NAMALWA (cell line): ENCODE data around the gene CLEC6A.
"Not testable (repeated sequence)": the region's sequence is repeated elsewhere in the genome, so short reads cannot be mapped to it uniquely, and the experiment has no call there.

Source experiments
- DNase-seq: peaks from one replicate; pipeline ENCODE4 v3.0.0-alpha.2; 2015; ENCODE audit warnings: low spot score

CLEC6A gene

GRCh38 chr12:8455727-8456360 lies at the start of gene CLEC6A:
TSS of gene CLEC6A (plus strand) at chr12:8455962. CDS start at chr12:8456112, 150 bp downstream.
- no peak for DNase-seq

GRCh38 chr12:8419576-8419975 lies 36.2 kb upstream of the CLEC6A start:
- DNase-seq = not testable (repeated sequence)

DNA sequence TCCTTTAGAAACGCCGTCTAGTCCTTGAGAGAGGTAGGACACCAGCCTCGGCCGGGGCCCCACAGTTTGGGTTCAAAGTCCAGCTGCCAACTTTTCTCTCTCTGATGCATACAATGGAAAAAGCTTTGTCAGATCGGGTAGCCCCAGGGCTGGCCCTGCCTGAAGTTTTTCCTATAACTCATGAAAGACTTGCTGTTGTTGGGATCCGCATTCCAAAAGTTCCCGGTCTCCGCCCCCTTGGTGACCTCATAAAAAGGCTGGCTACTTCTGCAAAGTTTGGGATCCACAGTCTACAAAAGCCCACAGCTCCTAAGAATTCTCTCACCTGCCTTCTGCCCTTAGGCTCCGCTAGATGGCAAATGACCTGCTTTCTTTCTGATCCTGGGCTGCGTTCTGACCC lies 35.3 kb upstream of the CLEC6A start:
- no peak for DNase-seq

GRCh38 chr12:8444536-8445278 lies 11.1 kb upstream of the CLEC6A start:
- peak; percentile 1 for DNase-seq

GRCh38 chr12:8445731-8446130 lies 10.0 kb upstream of the CLEC6A start:
- no peak for DNase-seq

GRCh38 chr12:8446642-8447547 lies 8.9 kb upstream of the CLEC6A start:
- DNase-seq = peak; percentile 2

GRCh38 chr12:8449355-8449859 lies 6.4 kb upstream of the CLEC6A start:
- peak; percentile 7 for DNase-seq

DNA sequence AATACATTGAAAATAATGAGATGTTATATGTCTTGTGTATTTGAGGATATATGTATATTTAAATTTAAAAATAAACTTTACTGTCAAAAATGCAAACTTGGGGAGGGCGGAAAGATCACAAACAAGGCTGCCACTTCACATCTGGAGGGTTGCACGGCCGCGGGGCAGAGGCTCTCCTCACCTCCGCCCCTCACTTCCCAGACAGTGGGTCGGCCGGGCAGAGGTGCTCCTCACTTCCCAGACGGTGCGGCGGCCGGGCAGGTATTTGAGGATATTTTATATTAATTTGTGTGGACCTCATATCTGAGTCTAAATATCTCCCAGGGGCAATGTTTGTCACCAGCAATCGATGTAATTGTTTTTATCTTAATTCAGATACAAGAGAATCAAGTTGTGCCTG lies 3.7 kb upstream of the CLEC6A start:
- no peak for DNase-seq

- DNase-seq = no peak
Measured at GRCh38 chr12:8453021-8453513, 2.7 kb upstream of the CLEC6A start.

GRCh38 chr12:8453796-8454195 lies 2.0 kb upstream of the CLEC6A start:
- no peak for DNase-seq

DNA sequence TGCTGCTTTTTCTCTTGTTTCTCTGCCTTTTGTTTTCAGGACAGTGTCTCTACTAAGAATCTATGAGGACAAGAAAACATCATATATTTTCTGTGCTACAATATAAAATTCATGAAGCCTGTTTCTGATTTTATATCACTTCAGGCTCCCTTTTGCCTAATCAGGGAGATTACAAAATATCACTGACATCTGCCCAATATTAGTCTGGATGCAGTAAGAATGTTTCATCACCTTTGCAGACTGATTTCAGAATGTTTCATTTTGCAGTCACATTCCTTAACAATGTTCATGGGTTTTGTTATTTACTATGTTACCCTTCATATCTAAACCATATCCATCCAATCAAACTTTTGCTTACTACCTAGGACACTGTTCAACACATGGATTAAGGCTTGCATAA lies 491 bp upstream of the CLEC6A start:
- DNase-seq = no peak

DNA sequence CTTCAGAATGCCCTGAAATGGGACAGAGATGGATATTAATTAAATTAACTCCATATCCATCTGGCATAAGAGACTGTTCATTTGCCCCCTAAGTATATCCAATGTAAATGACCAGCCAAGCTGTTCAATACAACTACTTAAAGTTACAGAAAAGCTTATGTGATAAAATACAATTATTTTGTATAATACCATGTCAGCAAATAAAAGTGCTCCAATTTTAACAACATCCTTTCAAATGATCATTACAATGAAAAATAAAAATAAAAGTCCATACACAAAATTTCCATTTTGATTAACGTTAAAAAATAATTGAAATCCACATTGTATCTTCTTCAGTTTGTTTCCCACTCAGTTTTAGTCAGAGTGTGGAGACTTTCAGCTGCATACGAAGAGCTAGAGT lies 5.7 kb downstream of the CLEC6A start:
- DNase-seq = no peak

- no peak for DNase-seq
Measured at GRCh38 chr12:8465301-8465996, 9.7 kb downstream of the CLEC6A start.

DNA sequence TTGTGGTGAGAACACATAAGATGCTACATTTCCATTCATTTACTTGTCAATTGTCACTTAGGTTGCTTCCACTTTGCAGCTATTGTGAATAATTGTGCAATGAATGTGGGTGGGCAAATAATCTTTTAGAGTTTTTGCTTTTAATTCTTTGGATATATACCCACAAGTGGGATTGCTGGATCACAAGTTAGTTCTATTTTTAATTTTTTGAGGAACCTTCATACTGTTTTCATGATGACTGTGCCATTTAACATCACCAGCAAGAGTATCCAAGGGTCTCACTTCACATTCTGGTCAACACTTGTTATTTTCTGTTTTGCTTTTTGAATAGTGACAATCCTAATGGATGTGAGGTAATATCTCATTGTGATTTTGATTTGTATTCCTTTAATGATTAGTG lies 10.5 kb downstream of the CLEC6A start:
- no peak for DNase-seq

- no peak for DNase-seq
Measured at GRCh38 chr12:8471090-8471489, 15.3 kb downstream of the CLEC6A start.

DNA sequence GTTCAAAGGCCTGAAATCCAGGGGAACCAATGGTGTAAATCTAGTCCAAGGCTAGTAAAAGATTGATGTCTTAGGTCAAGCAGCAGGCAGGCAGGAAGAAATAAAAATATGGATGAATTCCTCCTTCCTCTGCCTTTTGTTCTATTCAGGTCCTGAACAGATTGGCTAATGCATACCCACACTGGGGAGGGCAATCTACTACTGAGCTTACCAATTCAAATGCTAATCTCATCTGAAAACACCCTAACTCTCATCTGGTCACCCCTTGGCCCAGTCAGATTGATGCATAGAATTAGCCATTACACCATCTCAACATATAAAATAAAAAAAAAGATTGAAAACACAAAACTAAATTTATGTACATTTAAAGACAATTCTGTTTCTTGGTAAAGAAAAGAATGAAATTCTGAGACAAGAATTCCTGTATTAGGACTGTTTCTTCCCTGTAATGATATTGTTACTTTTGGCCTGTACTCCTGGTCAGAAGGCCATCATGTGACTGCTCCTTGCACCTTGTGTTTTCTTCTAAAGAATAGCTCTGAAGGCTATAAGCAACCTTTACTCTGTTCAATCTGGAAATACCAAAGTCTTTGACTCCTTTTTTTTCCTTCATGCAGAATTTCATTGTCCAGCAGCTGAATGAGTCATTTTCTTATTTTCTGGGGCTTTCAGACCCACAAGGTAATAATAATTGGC lies 19.9 kb downstream of the CLEC6A start:
- no peak for DNase-seq

DNA sequence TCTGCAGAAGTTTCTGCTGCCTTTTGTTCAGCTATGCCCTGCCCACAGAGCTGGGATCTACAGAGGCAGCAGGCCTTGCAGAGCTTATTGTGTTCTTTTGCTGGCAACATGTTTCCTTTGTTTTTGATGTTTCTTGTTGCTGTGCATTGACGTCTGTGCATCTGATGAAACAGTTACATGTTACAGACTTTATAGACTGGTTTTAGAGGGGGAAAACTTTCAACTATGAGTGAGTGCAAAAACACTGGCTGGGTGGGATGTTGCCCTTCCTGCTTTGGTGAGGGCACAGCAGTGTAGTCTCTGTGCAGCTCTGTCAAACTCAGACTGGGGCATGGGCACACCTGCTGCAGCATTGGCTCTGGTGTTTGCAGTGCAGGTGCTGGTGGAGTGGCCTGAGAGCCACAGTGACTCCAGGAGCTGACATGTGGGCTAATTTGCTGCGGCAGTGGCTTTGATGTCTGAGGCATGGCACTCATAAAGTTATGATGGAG lies 26.9 kb downstream of the CLEC6A start:
- no peak for DNase-seq

DNA sequence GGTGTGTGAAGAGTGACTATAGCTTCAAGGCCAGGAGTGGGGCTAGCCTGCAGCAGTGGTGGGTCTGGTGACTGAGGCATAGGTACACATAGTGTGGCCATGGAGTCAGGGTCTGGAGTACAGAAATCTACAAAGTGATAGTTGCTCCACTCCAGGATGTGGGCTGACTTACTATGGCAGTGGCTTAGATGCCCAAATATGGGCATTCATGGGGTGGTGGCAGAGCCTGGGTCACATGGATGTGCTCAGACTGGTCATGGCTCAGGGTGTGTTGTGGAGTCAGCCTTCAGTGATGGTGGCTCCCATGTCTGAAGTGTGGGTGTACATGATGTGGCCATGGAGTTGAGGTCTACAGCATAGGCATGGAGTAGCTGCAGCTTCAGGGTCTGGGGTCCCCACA lies 27.3 kb downstream of the CLEC6A start:
- no peak for DNase-seq

DNA sequence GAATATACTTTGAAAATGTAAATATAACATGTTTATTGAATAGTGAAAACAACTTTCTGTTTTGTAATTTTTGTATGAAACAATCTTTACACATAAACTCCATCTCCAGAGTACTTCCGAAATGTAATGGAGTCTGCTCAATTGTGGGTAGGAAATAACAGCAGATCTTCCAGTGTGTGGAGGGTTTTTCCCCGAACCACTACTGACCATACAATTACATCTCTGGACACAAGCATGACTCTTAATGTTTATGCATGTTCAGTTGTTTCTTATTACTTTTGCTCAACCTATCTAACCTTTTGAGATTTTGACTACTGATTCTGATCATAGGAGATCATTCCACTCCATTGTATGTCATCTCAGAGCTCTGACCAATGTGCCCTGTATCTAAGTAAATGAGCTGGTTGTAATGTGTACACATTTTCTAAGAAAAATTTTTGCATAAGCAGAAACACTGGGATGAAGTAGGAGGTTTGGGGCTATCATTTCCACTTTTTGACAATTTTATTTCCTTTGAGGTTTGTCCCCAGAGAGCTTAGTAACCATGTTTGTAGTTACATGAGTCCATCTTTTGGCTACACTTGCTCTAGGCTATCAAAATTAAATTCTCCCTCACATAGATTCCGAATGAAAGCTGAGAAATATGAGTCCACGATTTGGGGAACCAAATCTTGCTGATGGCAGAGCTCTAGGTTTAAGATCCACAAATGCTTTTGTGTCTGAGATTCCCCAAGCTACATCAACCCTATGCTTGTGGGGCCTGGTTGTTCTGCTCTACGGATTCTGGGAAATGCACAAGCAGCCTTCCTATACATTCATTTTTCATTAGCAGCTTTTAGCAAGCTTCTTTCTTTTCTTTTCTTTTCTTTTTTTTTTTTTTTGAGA lies 36.1 kb downstream of the CLEC6A start:
- DNase-seq = no peak

- peak; percentile 74 for DNase-seq
Measured at GRCh38 chr12:8493084-8493483, 37.3 kb downstream of the CLEC6A start.
